Sigmoid colon (tissue), 4 donors: ENCODE measurements around the gene XKR7.

ENCODE experiments used
- EP300 ChIP-seq, 4 donors: sonication (generic); formaldehyde crosslinking; IDR thresholded peaks; one replicate each; pipeline ENCODE4 v1.6.1; 2017; ENCODE audit warnings: antibody characterized with exemption in 4 of 4
- POLR2A ChIP-seq, 2 donors: fragments of 450-650 bp; IDR thresholded peaks; one replicate each; pipeline ENCODE4 v1.6.1; 2016; ENCODE audit warnings: antibody characterized with exemption in 2 of 2, mild to moderate bottlenecking in 2 of 2, moderate library complexity in 2 of 2
- TF ChIP-seq, protein P1 (sequence below), 4 experiments: fragments of 450-650 bp in 3 of 4; fragments of 200-600 bp in 1 of 4; IDR thresholded peaks; one replicate each; pipeline ENCODE4 v1.5.1; 2016 to 2019; ENCODE audit warnings: antibody characterized with exemption in 4 of 4, mild to moderate bottlenecking in 3 of 4, moderate library complexity in 2 of 4

DNA sequence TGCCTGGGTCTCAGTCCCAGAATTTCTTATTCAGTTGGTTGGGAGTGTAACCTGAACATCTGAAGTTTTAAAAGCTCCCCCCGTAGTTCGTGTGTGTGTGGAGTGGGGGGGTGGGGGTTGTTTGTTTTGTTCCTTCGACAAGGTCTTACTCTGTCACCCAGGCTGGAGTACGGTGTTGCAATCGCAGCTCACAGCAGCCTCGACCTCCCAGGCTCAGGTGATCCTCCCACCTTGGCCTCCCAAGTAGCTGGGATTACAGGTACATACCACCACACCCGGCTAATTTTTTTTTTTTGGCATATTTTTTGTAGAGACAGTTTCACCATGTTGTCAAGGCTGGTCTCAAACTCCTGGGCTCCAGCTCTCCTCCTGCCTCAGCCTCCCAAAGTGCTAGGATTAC is 45.4 kb downstream of the XKR7 start:
- no peak for TF ChIP-seq EP300 (IDR thresholded peaks at IDR 0.05)
- TF ChIP-seq, protein P1, sequence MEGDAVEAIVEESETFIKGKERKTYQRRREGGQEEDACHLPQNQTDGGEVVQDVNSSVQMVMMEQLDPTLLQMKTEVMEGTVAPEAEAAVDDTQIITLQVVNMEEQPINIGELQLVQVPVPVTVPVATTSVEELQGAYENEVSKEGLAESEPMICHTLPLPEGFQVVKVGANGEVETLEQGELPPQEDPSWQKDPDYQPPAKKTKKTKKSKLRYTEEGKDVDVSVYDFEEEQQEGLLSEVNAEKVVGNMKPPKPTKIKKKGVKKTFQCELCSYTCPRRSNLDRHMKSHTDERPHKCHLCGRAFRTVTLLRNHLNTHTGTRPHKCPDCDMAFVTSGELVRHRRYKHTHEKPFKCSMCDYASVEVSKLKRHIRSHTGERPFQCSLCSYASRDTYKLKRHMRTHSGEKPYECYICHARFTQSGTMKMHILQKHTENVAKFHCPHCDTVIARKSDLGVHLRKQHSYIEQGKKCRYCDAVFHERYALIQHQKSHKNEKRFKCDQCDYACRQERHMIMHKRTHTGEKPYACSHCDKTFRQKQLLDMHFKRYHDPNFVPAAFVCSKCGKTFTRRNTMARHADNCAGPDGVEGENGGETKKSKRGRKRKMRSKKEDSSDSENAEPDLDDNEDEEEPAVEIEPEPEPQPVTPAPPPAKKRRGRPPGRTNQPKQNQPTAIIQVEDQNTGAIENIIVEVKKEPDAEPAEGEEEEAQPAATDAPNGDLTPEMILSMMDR (IDR thresholded peaks at IDR 0.05): no peak
- no peak for TF ChIP-seq POLR2A (IDR thresholded peaks at IDR 0.05)
